H1 (cell line): ENCODE measurements around the gene RELN. TPM values are rescaled to one million over a fixed set of nuclear protein-coding genes. Genes with fewer than 3 reads are reported as not detected.

Source experiments
- ASH2L ChIP-seq: fragments of 200-600, 300-600 bp; sonication (generic); IDR thresholded peaks from one replicate; pipeline ENCODE4 v1.7.1; 2017; ENCODE audit warnings: low read length
- CEBPB ChIP-seq: IDR thresholded peaks from 2 replicates; pipeline ENCODE4 v1.6.1; 2012; ENCODE audit warnings: low read depth, low read length
- CHD2 ChIP-seq: IDR thresholded peaks from 2 replicates; pipeline ENCODE4 v1.6.1; 2012; ENCODE audit warnings: low read length, improper control_type of control experiment
- CHD7 ChIP-seq: fragments of 300-600 bp; sonication (generic); IDR thresholded peaks from 2 replicates; pipeline ENCODE4 v1.7.1; 2012; ENCODE audit warnings: low read length, moderate library complexity, mild to moderate bottlenecking, inconsistent platforms; ENCODE audit not compliant: insufficient replicate concordance
- GABPA ChIP-seq: IDR thresholded peaks from 2 replicates; pipeline ENCODE4 v1.6.1; 2011; ENCODE audit warnings: mild to moderate bottlenecking, low read length, moderate library complexity, borderline replicate concordance; ENCODE audit not compliant: insufficient read depth
- HDAC2 ChIP-seq, 2 experiments: fragments of 300-600 bp in 1 of 2; sonication (generic) in 1 of 2; IDR thresholded peaks; 2 replicates each; pipeline ENCODE4 v1.6.1; 2011 to 2012; ENCODE audit warnings: low read depth in 2 of 2, low read length in 2 of 2, mild to moderate bottlenecking in 2 of 2, moderate library complexity in 2 of 2, borderline replicate concordance in 1 of 2, inconsistent platforms in 1 of 2
- KDM5A ChIP-seq: fragments of 200-600 bp; IDR thresholded peaks from 2 replicates; pipeline ENCODE4 v1.7.1; 2012; ENCODE audit warnings: mild to moderate bottlenecking, low read length, inconsistent platforms, mixed read lengths
- NANOG ChIP-seq: IDR thresholded peaks from 2 replicates; pipeline ENCODE4 v1.6.1; 2011; ENCODE audit warnings: low read length, low read depth, mild to moderate bottlenecking, inconsistent platforms; ENCODE audit not compliant: insufficient read depth, poor library complexity, severe bottlenecking
- POLR2A ChIP-seq, 2 experiments: IDR thresholded peaks; 1 replicate in 1 of 2; 2 replicates in 1 of 2; pipeline ENCODE4 v1.6.1; 2011; ENCODE audit warnings: low read depth in 2 of 2, low read length in 2 of 2, mild to moderate bottlenecking in 2 of 2; ENCODE audit errors: control extremely low read depth in 1 of 2
- RFX5 ChIP-seq: IDR thresholded peaks from 2 replicates; pipeline ENCODE4 v1.6.1; 2011; ENCODE audit warnings: low read depth, low read length, improper control_type of control experiment, borderline replicate concordance
- SAP30 ChIP-seq: fragments of 300-600 bp; sonication (generic); IDR thresholded peaks from 2 replicates; pipeline ENCODE4 v1.7.1; 2012; ENCODE audit warnings: low read length, moderate library complexity, mild to moderate bottlenecking, inconsistent platforms; ENCODE audit not compliant: insufficient read depth, insufficient replicate concordance
- SUZ12 ChIP-seq: fragments of 200-600 bp; sonication (generic); IDR thresholded peaks from 2 replicates; pipeline ENCODE4 v1.6.1; 2012; ENCODE audit warnings: mild to moderate bottlenecking, inconsistent platforms, low read length, moderate library complexity, mixed read lengths
- polyA plus RNA-seq, 7 experiments: library from polyadenylated mRNA; depleted of rRNA in 3 of 7; stranded (reverse) in 5 of 7; unstranded in 2 of 7; fragments of >200 nt in 5 of 7; fragments of 200-250 nt in 2 of 7; gene quantifications; 1 replicate in 5 of 7; 2 replicates in 1 of 7; 4 replicates in 1 of 7; pipeline versions ENCODE4 v1.2.1 to v1.2.3, GENCODE V29; 2011 to 2013; ENCODE audit warnings: missing spikeins in 2 of 7, mixed read lengths in 2 of 7
- total RNA-seq: library from RNA; stranded (reverse); fragmentation: NEBNext Ultra II Directional; extraction: Animal tissue kit (Norgen Biotek cat#: 25700); gene quantifications from 2 replicates; pipeline ENCODE4 v1.2.1, GENCODE V29; 2021

RELN gene
- total and polyA plus RNA-seq, 2 of the 8 experiments (the other 6 are each of a cell fraction or from before 2014, with no cell fraction given): 0.03 to 0.07 TPM

- no peak for TF ChIP-seq CHD7
- no peak for TF ChIP-seq POLR2A (IDR thresholded peaks at IDR 0.05; ENCODE audit: control extremely low read depth in 1 of 2, low read depth in 2 of 2, low read length in 2 of 2)
- TF ChIP-seq CHD2: no peak
- no peak for TF ChIP-seq SUZ12
- no peak for TF ChIP-seq ASH2L
- TF ChIP-seq KDM5A: no peak
- no peak for TF ChIP-seq HDAC2 (IDR thresholded peaks at IDR 0.05; ENCODE audit: borderline replicate concordance in 1 of 2, low read depth in 2 of 2, low read length in 2 of 2)
- TF ChIP-seq RFX5: no peak
- no peak for TF ChIP-seq SAP30
- TF ChIP-seq NANOG: no peak
- TF ChIP-seq GABPA: no peak
- no peak for TF ChIP-seq CEBPB
Measured at GRCh38 chr7:103981003-103981423, 8.4 kb downstream of the RELN start (continued).
